Inflammatory macrophage treated with lipopolysaccharide for 1 hour (primary cell): ENCODE results near the gene CPTP.
"Not testable (repeated sequence)": the region's sequence is repeated elsewhere in the genome, so short reads cannot be mapped to it uniquely, and the experiment has no call there.

Experiments
- DNase-seq, 2 donors: peaks; one replicate each; pipeline ENCODE4 v3.0.0-alpha.2; 2020 to 2022

CPTP gene

DNA sequence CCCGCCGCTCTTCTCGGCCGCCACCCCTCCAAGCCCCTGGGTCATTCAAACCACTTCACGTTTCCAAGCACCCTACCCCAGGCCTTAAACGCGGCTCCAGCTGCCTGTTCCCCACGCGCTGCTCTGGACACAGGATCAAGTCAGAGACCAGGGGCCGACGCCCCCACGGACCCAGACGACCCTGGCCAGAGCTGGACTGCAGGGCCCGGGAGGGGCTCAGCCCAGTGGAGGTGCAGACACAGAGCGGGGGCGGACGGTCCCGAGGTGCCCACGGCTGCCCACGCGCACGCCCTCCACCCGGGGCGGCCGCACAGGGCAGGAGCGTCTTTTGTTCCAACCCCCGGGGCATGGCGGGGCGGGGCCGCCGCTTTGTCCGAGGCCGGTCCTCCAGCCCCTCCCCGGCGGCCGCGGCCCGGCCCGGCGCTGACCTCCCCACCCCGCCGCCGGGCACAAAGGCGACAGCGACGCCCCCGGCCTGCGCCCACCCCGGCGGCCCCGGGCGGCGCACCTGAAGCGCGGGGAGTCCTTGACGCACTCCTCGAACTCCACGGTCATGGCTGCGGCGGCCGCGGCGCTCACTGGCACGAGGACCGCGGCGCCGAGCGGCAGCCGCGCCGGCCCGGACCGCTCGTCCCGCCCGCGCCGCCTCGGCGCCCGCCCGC lies 17.2 kb upstream of the CPTP start:
- DNase-seq: peak in 1 of 2 donors; percentile 8

- peak; percentile 85 to 89 for DNase-seq
Observed at GRCh38 chr1:1307923-1308755, 16.5 kb upstream of the CPTP start, which contains the start of the genes ACAP3 and PUSL1. TSS of gene ACAP3 (minus strand) at chr1:1307930. CDS start at chr1:1307815, 115 bp downstream. TSS of gene PUSL1 (plus strand) at chr1:1308597. CDS start at chr1:1308644, 47 bp downstream.

DNA sequence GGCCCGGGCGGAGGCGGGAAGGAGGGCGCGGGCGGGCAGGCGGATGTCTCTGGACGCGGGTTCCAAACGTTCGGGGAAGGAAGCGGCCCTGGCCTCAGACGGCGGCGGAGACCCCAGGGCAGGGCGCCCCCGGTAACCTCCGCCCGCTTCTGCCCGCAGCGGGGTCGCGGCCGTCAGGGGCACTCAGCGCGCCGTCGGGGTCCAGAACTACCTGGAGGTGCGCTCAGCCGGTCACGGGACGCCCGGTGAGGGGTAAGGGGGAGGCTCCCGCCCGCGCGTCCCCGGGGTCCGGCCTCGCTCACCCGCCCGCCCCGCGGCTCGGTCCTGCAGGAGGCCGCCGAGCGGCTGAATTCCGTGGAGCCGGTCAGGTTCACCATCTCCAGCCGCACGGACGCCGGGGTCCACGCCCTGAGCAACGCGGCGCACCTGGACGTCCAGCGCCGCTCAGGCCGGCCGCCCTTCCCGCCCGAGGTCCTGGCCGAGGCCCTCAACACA lies 15.8 kb upstream of the CPTP start:
- DNase-seq: no peak

DNA sequence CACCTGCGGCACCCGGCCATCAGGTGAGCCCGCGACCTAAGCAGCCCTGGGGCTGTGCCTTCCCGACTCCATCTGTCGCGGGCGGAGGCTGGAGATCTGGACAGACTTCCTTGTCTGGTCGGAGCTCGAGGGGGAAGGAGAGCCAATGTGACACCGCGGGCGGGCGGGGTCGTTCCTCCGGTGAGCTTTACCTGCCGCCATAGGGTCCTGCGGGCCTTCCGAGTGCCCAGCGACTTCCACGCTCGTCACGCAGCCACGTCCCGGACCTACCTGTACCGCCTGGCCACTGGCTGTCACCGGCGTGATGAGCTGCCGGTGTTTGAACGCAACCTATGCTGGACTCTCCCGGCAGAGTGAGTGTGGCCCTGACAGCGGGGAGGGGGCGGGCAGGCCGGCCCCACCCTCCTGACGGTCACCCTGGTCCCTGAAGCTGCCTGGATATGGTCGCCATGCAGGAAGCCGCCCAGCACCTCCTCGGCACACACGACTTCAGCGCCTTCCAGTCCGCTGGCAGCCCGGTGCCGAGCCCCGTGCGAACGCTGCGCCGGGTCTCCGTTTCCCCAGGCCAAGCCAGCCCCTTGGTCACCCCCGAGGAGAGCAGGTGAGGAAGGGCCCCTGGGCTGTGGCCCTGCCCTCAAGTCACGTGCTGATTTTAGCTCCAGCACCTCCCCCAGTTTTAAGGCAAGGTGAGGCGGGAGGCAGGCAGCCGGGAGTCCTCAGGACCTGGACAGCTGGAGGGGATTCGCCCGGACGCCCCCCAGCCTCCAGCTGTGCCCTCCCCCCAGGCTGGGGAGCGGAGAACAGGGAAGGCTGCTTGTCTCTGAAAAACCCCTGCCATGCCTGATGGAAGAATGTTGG lies 15.1 kb upstream of the CPTP start:
- no peak for DNase-seq

- DNase-seq: no peak
Observed at GRCh38 chr1:1310109-1310385, 14.6 kb upstream of the CPTP start.

GRCh38 chr1:1310476-1311053 lies 14.0 kb upstream of the CPTP start:
- DNase-seq: no peak

DNA sequence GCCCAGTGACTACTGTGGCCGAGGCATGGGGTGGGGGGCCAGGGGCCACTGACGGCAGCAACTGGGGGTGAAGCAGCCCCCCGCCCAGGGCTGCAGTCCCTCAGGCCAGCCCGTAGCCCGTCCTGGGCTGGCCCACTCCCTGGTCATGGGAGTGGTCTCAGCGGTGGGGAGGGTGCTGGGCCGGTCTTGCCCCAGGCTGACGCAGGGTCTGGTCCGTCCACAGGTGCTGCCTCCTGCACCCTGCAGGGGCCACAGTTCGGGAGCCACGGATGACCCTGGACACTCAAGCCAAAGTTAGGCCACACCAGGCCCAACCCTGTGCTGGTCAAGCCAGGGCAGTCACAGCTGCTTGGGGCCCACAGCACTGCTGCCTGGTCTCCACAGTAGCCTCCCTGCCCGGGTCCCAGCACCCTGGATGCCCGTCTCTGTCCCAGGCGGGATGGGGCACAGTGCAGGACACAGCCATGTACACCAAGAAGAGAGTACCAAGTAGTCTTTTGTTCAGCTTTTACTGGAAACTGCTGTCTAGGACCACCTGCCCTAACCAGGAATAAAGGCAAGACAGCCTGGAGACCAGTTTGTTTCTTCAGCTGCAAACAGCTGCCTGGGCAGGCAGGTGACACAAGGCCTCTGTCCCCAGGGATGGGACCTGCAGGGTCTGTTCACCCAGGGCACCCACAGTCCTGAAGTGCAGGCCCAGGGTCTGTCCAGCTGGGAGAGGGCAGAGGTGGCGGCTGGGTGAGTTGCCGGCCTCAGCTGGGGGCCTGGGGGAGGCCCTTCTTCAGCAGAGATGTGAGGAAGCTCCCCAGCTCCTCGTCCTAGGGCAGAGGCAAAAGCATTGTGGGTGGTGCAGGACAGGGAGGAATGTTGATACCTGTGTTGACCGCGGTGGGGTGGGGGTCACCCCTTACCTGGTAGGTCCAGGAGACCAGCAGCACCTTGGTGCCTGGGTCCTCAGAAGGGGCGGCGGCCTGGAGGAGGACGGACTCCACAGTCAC lies 13.2 kb upstream of the CPTP start:
- DNase-seq: no peak

- DNase-seq: no peak
Observed at GRCh38 chr1:1312450-1313314, 11.9 kb upstream of the CPTP start.

- no peak for DNase-seq
Observed at GRCh38 chr1:1313500-1314236, 10.9 kb upstream of the CPTP start.

DNA sequence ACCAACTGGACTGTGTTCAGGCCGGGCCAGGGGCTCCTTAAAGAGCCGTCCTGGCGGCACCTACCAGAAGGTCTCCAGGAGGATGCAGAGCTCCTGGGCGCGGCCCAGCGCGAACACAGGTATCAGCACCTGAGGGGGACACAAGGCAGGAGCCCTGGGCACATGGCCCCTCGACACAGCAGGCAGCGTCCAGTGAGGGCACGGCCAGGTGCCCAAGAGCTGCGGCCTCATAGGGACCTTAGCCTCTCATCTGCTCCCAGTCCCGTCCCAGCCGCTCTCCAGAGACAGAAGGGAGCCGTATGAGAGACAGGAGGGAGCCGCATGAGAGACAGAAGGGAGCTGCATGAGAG lies 10.4 kb upstream of the CPTP start:
- no peak for DNase-seq

- no peak for DNase-seq
Observed at GRCh38 chr1:1314678-1315335, 9.8 kb upstream of the CPTP start.

DNA sequence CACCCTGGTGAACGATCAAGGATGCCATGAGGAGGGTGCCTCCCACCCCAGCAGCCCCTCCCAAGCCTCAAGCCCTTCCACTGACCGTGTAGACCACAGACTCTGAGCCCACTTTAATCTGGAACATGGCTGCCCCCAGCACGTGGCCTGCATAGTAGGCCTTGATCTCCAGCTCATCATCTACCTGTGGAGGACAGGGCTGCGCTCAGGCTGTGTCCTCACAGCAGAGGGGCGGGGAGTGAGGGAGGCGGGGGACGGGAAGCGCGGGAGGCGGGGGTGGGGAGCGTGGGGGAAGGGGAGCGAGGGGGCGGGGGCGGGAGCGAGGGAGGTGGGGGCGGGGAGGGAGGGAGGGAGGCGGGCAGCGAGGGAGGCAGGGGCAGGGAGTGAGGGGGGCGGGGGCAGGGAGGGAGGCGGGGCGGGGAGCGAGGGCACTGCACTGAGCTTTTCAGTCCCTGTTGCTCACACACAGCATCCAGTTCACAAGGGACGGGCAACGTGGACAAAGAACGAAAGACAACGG lies 9.1 kb upstream of the CPTP start:
- no peak for DNase-seq

- not testable (repeated sequence) for DNase-seq
Observed at GRCh38 chr1:1316199-1316598, 8.4 kb upstream of the CPTP start.

GRCh38 chr1:1317420-1317819 lies 7.2 kb upstream of the CPTP start:
- DNase-seq: no peak

- DNase-seq: no peak
Observed at GRCh38 chr1:1318131-1318652, 6.4 kb upstream of the CPTP start.

GRCh38 chr1:1318777-1319645 lies 5.6 kb upstream of the CPTP start:
- no peak for DNase-seq

DNA sequence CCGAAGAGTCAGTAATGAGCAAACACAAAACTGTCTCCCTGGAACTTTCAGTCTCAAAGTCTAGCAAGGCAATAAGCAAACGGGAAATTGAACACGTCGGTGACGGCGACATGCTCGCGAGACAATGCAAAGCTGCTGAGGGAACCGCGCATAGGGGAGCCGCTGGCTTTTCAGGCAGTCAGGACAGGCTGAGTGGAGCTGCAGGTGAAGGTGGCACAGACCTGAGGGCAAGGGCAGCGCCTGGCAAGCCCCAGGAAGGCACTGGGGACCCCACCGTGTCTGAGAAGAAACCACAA lies 5.0 kb upstream of the CPTP start:
- DNase-seq: no peak
